SK-N-MC (cell line): ENCODE results near the gene CCDC57.

ENCODE experiments used
- EZH2 ChIP-seq: fragments of 200-600 bp; sonication (generic); IDR thresholded peaks from one replicate; pipeline ENCODE4 v1.6.1; 2017; ENCODE audit warnings: antibody characterized with exemption
- POLR2AphosphoS5 ChIP-seq: IDR thresholded peaks from 2 replicates; pipeline ENCODE4 v1.6.1; 2012; ENCODE audit warnings: mild to moderate bottlenecking, low read depth, low read length, borderline replicate concordance

GRCh38 chr17:82152556-82153294 is 59.9 kb downstream of the CCDC57 start:
- no peak for TF ChIP-seq EZH2
- TF ChIP-seq POLR2AphosphoS5 = no peak
